ENCODE data around the gene C1orf35. TPM values are rescaled to one million over a fixed set of nuclear protein-coding genes. Genes with fewer than 3 reads are reported as not detected.

C1orf35 gene
- total and polyA plus RNA-seq, 9 of the 15 experiments (the other 6 are each of a cell fraction or from before 2014, with no cell fraction given): 3.2 to 48.7 (median 12.5) TPM

- peak overlapping the region; percentile 67 to 99; a peak in 3 of 4 replicates for H3K9ac ChIP-seq (ENCODE audit: insufficient read depth in 1 of 2, low read depth in 2 of 2, low read length in 2 of 2)
- peaks cover 63% of the 10 kb centered on the region for H3K36me3 ChIP-seq (ENCODE audit: control insufficient read depth, insufficient read depth, low read length)
- peak overlapping the region; percentile 98 for H3K27ac ChIP-seq (ENCODE audit: extremely low read depth, low read depth, low read length)
- in situ Hi-C loops (cut with MboI): no loop called here
- H3K4me2 ChIP-seq (ENCODE audit: insufficient read depth, low read length): peak overlapping the region; percentile 100
- H3K27me3 ChIP-seq (ENCODE audit: control insufficient read depth in 2 of 2, insufficient read depth in 2 of 2, low read length in 2 of 2): no peaks in the 10 kb centered on the region
- FAIRE-seq: no peak
- BruUV-seq (replicated peaks): no TSS peak
- H3K9me1 ChIP-seq (ENCODE audit: control insufficient read depth, insufficient read depth, low read length): peaks cover 47% of the 10 kb centered on the region
- intact Hi-C loops (cut with micrococcal nuclease): loop anchor here (2.0 kb wide), 2 partner anchors 16 to 56 kb away; partner anchors contain the start of gene GUK1
- H3K4me1 ChIP-seq (replicated peaks in 1 of 2; ENCODE audit: control insufficient read depth in 2 of 2, insufficient read depth in 2 of 2, low read length in 2 of 2): peaks cover 45 to 63% of the 10 kb centered on the region in 2 experiments; a peak in 4 of 5 replicates
- H3K9me3 ChIP-seq (replicated peaks; ENCODE audit: control insufficient read depth, insufficient read depth, low read depth, low read length): no peaks in the 10 kb centered on the region
- peak in 1 of 4 experiments; percentile 46 for DNase-seq (ENCODE audit: extremely low read depth in 1 of 4, low spot score in 3 of 4)
- no peak overlapping the region for H2AFZ ChIP-seq (ENCODE audit: low read depth, low read length)
- no peak for ATAC-seq
- H3K79me2 ChIP-seq (ENCODE audit: control insufficient read depth, insufficient read depth, low read length): peaks cover 92% of the 10 kb centered on the region
- peak; percentile 5 for TF ChIP-seq SMAD1 (IDR thresholded peaks at IDR 0.05; ENCODE audit: low read depth, low read length, partially characterized antibody)
- no peak for TF ChIP-seq NCOA1 (IDR thresholded peaks at IDR 0.05; ENCODE audit: low read depth)
- TF ChIP-seq ESRRA (IDR thresholded peaks at IDR 0.05; ENCODE audit: borderline replicate concordance, low read depth): 0 out of 2 replicates have a peak, but pooled peaks have one; percentile 9
- no peak for TF ChIP-seq NR2C2 (CRISPR knock-in tag; IDR thresholded peaks at IDR 0.05)
- peak; percentile 75; the same call in 1 of the 2 replicates for TF ChIP-seq NR2C2 (tag; IDR thresholded peaks at IDR 0.05)
- 0 out of 2 replicates have a peak, but pooled peaks have one; percentile 52 for TF ChIP-seq CEBPB (tag; IDR thresholded peaks at IDR 0.05)
- 0 out of 2 replicates have a peak, but pooled peaks have one; percentile 16 for TF ChIP-seq ELF2 (CRISPR knock-in tag; IDR thresholded peaks at IDR 0.05)
- no peak for TF ChIP-seq JUND (IDR thresholded peaks at IDR 0.05; ENCODE audit: borderline replicate concordance, low read depth, low read length)
- 0 out of 3 replicates have a peak, but pooled peaks have one; percentile 4 for TF ChIP-seq JUND (tag; IDR thresholded peaks at IDR 0.05; ENCODE audit: borderline replicate concordance, low read depth, low read length)
- TF ChIP-seq NR2C1 (IDR thresholded peaks at IDR 0.05): peak; percentile 71; the same call in 1 of the 2 replicates
- peak; percentile 76 for TF ChIP-seq NR2C1 (tag; IDR thresholded peaks at IDR 0.05)
- TF ChIP-seq ADNP (tag; IDR thresholded peaks at IDR 0.05): no peak
- ChIA-PET CTCF (ENCODE audit: low intra/inter-chr PET ratio) (no interaction called here), POLR2A (interaction anchor here (0.6 to 4.3 kb wide), 13 partner anchors 8 to 370 kb away, joined by 3 to 36 read pairs (median 5); partner anchors contain the start of gene MRPL55)
- H4K20me1 ChIP-seq (replicated peaks; ENCODE audit: control insufficient read depth, insufficient read depth, low read length): peaks cover 70% of the 10 kb centered on the region
- H3K4me3 ChIP-seq: peak overlapping the region; percentile 96
- 8% methylated on average over 5 of the region's 5 CpGs for WGBS (ENCODE audit: insufficient coverage, low coverage, missing lambda C conversion rate)
Measured at GRCh38 chr1:228084797-228085196, 18.3 kb downstream of the C1orf35 start.
